Right ventricle myocardium inferior (tissue), 1 donor: ENCODE data around the gene UTF1. TPM values are rescaled to one million over a fixed set of nuclear protein-coding genes. Genes with fewer than 3 reads are reported as not detected.

Experiments used
- ATAC-seq: fragments of 200-7000 bp; cut with Tn5 transposase; one replicate; pipeline ENCODE4 v1.9.1; 2020; ENCODE audit warnings: mild to moderate bottlenecking, moderate library complexity
- DNase-seq: peaks from one replicate; pipeline ENCODE4 v3.0.0; 2021; ENCODE audit errors: missing footprints
- intact Hi-C: fragments of 100-400 bp; cut with DNase I; formaldehyde crosslinking; loops from one replicate; pipeline ENCODE4 v1.11.0; 2022
- total RNA-seq: library from RNA; stranded (reverse); fragmentation: NEBNext Ultra II Directional; extraction: Animal tissue kit (Norgen Biotek cat#: 25700); gene quantifications from one replicate; pipeline ENCODE4 v1.2.1, GENCODE V29; 2021
- donor health status: DM: no; HTN: yes; CAD: no; lungs with severe emphysema.

UTF1 gene
- total RNA-seq, 1 donor from 2014 or later: not detected

GRCh38 chr10:133206356-133207040, 23.5 kb upstream of the UTF1 start:
- ATAC-seq (no peak), DNase-seq (peak; percentile 41)
- intact Hi-C loops: no loop called here

GRCh38 chr10:133207041-133207600, 22.9 kb upstream of the UTF1 start:
- intact Hi-C loops: no loop called here
- ATAC-seq (no peak), DNase-seq (peak; percentile 35)

- intact Hi-C loops: no loop called here
- no peak for ATAC-seq
- peak; percentile 62 for DNase-seq
Measured at GRCh38 chr10:133207627-133208026, 22.4 kb upstream of the UTF1 start.

- ATAC-seq (no peak), DNase-seq (peak; percentile 45)
- intact Hi-C loops: no loop called here
Measured at GRCh38 chr10:133208466-133208865, 21.6 kb upstream of the UTF1 start.

- no peak for ATAC-seq
- intact Hi-C loops: no loop called here
- DNase-seq: peak; percentile 30
Measured at GRCh38 chr10:133209117-133209516, 20.9 kb upstream of the UTF1 start.

DNA sequence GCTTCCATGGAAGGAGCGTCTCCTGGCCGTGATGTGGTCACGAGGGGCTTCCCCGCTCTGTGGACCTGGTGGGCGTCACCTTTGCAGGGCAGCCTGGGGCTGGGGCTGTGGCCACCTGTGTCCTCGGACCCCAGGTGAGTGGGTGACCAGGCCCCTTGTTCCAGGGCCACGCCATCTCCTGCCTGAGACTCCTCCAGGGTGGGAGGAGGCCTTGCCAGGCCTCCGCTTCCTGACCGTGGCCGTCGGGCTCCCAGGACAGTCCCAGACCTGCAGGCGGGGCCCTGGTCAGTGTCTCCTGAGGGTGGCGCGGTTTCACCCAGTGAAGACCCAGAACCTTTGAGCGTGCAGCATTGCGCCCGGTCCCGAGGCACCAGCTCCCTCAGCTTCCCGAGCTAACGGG, 20.4 kb upstream of the UTF1 start:
- intact Hi-C loops: no loop called here
- DNase-seq: peak; percentile 42
- ATAC-seq: no peak

- ATAC-seq: no peak
- intact Hi-C loops: no loop called here
- peak; percentile 30 for DNase-seq
Measured at GRCh38 chr10:133210398-133211140, 19.4 kb upstream of the UTF1 start.

GRCh38 chr10:133211141-133211830, 18.7 kb upstream of the UTF1 start:
- intact Hi-C loops: no loop called here
- peak; percentile 35 for DNase-seq
- no peak for ATAC-seq

DNA sequence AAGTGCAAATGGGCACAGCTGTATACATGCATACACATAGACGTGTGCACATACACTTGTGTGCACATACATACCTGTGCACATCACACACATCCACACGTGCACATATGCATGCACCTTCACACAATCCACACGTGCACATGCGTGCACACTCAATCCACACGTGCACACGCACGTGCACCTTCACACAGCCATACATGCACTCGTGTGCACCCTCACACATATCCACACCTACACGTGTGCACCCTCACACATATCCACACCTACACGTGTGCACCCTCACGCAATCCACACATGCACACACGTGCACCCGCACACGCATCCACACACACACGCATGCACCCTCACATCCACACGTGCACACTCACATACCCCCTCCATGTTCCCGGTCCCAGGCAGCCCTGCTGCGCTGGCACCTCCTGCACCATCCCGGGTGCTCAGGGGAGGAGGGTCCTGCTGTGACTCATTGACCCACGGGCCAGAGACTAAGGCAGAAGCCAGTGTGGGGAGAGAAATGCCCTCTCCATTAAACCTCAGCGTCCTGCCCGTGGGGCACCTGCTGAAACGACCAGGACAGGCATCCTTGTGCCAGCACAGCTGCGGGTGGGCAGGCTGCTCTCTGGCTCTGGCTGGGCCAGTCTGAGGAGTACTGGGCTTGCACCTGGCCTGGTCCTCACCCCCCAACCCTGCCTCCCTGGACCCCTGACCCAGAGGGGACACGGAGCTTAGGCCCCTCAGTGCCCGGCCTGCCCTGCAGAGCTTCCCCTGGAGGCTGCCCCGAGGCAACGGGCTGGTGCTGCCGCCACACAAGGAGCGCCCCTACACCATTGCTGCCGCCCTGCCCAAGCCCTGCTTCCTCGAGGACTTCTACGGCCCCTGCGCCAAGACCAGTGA, 17.8 kb upstream of the UTF1 start:
- DNase-seq: peak; percentile 54
- no peak for ATAC-seq
- intact Hi-C loops: no loop called here

- intact Hi-C loops: no loop called here
- ATAC-seq (no peak), DNase-seq (peak; percentile 37)
Measured at GRCh38 chr10:133212853-133213494, 17.0 kb upstream of the UTF1 start.

DNA sequence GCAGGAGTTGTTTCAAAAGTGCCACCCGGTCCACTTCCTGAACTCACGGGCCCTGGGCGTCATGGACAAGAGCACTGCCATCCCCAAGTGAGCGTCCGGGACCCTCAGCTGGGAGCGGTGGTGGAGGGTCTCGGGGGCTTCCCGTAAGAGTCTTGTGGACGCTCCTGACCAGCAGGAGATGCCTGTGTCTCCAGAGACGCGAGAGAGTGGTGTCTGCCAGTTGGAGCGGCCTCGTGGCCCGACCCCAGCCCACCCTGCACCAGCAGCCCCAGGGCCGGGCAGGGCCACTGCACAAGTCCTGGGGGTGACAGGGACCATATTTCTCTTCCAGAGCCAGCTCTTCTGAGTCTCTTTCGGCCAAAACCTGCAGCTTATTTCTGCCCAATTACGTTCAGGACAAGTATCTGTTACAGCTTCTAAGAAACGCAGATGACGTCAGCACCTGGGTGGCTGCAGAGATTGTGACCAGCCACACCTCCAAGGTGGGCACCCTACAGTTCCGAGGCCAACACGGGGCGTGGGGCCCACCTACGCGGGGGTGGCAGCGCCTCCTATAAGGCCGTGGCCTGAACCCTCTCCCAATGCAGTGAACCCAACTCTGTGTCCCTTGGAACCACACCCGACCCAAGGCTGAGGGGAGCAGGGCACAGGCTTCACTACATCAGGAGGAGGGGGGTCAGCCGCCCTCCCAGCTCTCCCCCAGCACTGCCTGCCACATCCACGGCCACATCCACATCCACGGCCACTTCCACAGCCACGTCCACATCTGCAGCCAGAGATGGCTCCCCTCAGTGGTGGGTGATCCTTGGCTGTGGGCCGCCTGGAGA, 16.2 kb upstream of the UTF1 start:
- peak; percentile 52 for DNase-seq
- no peak for ATAC-seq
- intact Hi-C loops: no loop called here

DNA sequence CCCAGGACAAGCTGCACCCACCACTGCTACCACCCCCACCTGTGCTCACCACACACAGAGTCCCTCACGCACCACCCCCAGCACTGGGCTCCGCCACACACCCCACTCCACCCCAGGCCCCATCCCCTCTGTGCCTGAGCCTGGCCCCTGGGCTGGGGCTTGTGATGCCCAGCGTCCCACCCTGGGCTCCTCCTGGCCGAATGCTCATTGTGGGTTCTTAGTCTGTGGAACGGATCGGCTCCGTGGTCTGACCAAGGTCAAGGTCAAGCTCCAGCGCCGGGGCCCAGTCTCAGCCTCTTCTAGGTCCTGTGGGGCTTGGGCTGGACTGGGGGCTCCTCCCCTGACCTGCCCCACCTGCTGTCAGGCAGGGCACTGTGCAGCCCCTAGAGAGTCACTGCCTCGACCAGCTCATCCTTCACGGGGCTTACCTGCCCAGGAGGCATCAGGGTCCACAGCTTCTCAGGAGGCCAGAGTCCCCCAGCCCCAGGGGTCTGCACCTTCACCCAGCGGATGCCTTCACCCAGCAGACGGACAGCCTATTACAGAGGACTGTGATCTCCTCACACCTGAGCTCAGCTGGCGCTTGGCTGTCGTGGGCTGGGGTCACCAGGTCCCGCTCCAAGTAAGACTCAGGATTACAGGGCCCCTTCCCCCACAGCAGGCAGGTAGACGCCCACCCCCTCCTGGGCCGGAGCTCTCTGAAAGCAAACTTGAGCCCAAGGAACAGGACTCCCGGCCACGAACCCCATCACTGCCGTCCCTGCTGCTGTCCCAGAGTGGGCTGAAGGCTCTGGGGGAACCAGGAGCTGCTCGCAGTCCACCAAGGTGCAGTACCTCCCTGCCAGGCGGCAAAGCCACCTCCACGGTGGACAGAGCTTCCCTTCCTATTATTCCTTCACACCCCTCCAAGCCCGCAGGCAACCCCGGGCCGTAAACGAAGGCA, 15.3 kb upstream of the UTF1 start:
- ATAC-seq: no peak
- peak; percentile 52 for DNase-seq
- intact Hi-C loops: no loop called here

GRCh38 chr10:133215586-133215985, 14.4 kb upstream of the UTF1 start:
- no peak for ATAC-seq
- intact Hi-C loops: no loop called here
- peak; percentile 37 for DNase-seq

- intact Hi-C loops: no loop called here
- DNase-seq (peak; percentile 62), ATAC-seq (no peak)
Measured at GRCh38 chr10:133216776-133217175, 13.2 kb upstream of the UTF1 start.

DNA sequence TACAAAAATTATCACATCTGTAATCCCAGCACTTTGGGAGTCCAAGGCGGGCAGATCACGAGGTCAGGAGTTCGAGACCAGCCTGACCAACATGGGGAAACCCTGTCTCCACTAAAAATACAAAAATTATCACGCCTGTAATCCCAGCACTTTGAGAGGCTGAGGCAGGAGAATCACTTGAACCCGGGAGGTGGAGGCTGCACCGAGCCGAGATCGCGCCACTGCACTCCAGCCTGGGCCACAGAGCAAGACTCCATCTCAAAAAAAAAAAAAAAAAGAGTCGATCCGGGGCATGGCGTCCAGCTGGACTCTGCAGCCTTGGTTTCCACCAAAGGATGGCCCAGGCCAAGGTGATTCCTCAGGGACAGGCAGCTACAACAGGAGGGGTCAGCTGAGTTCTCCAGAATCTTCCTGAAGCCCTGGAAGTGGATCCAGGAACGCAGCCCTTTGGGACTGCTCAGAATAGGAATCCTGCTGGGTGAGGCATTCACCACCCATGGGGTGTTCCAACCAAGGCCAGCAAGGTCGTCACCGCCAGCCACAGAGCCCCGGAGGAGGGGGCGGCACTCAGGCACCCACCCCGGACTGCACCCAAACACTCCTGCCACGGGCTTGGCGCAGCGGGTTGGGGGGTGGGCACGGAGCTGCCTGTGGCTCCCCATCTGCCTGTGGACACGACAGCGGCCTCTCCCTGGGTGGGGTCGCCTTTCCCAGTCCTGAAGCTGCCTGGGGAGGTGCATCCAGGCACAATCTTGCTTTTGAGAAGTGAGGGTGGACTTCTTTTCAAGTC, 12.0 kb upstream of the UTF1 start:
- intact Hi-C loops: no loop called here
- no peak for ATAC-seq
- DNase-seq: peak; percentile 57

GRCh38 chr10:133218891-133219290, 11.1 kb upstream of the UTF1 start:
- intact Hi-C loops: no loop called here
- DNase-seq (no peak), ATAC-seq (no peak)
